Upper lobe of left lung (tissue), 6 donors: ENCODE measurements around the gene REEP6. TPM values are rescaled to one million over a fixed set of nuclear protein-coding genes. Genes with fewer than 3 reads are reported as not detected.
A peak's percentile ranks its signal among the peaks of the same experiment; 100 is the strongest.

Experiments
- ATAC-seq, 2 donors: fragments of 200-7000 bp; cut with Tn5 transposase; one replicate each; pipeline ENCODE4 v1.9.1; 2022; ENCODE audit warnings: mild to moderate bottlenecking in 2 of 2, moderate library complexity in 2 of 2; ENCODE audit not compliant: low FRiP score in 2 of 2
- DNase-seq, 2 donors: peaks; one replicate each; pipeline ENCODE4 v3.0.0-alpha.2; 2019 to 2020
- H3K27ac ChIP-seq, 4 donors: fragments of 200-600 bp; sonication (generic); one replicate each; pipeline ENCODE4 v1.5.1; 2016 to 2019
- H3K27me3 ChIP-seq, 4 donors: fragments of 200-600 bp; sonication (generic); one replicate each; pipeline ENCODE4 v1.5.1; 2017 to 2019
- H3K36me3 ChIP-seq, 4 donors: fragments of 200-600 bp; sonication (generic); one replicate each; pipeline ENCODE4 v1.5.1; 2016 to 2019
- H3K4me1 ChIP-seq, 4 donors: fragments of 200-600 bp; sonication (generic); one replicate each; pipeline ENCODE4 v1.5.1; 2018 to 2019
- H3K4me3 ChIP-seq, 4 donors: fragments of 200-600 bp; sonication (generic); one replicate each; pipeline ENCODE4 v1.5.1; 2017 to 2019; ENCODE audit warnings: mild to moderate bottlenecking in 2 of 4, moderate library complexity in 1 of 4
- H3K9me3 ChIP-seq, 4 donors: fragments of 200-600 bp; sonication (generic); one replicate each; pipeline ENCODE4 v1.5.1; 2018 to 2019
- CTCF ChIP-seq, 6 experiments: fragments of 450-650 bp in 4 of 6; fragments of 200-600 bp in 2 of 6; sonication (generic) in 2 of 6; IDR thresholded peaks; one replicate each; pipeline ENCODE4 v1.5.1; 2016 to 2019; ENCODE audit warnings: antibody characterized with exemption in 6 of 6
- EP300 ChIP-seq, 4 donors: sonication (generic); formaldehyde crosslinking; IDR thresholded peaks; one replicate each; pipeline ENCODE4 v1.5.1; 2017; ENCODE audit warnings: antibody characterized with exemption in 4 of 4, control low read depth in 2 of 4
- POLR2A ChIP-seq, 4 donors: fragments of 450-650 bp; IDR thresholded peaks; one replicate each; pipeline ENCODE4 v1.5.1; 2016 to 2017; ENCODE audit warnings: antibody characterized with exemption in 4 of 4, mild to moderate bottlenecking in 2 of 4
- POLR2AphosphoS5 ChIP-seq, 2 donors: sonication (generic); formaldehyde crosslinking; IDR thresholded peaks; one replicate each; pipeline ENCODE4 v1.5.1; 2017; ENCODE audit warnings: antibody characterized with exemption in 2 of 2
- WGBS, 2 donors: methylation state at CpG; one replicate each; pipeline ENCODE4 v1.1.5; 2017 to 2018; 5-methylcytosine and 5-hydroxymethylcytosine counted together
- total RNA-seq, 6 donors: library from RNA; depleted of rRNA in 4 of 6; stranded (reverse); fragments of >200 nt in 4 of 6; gene quantifications; one replicate each; pipeline versions ENCODE4 v1.1.0 to v1.2.1, GENCODE V29; 2016 to 2021
- donor health status: DM: no; HTN: no; CAD: no; lungs with moderate emphysema.
- donor health status: DM: no; HTN: yes; CAD: no; lungs with severe emphysema.

REEP6 gene
- total RNA-seq, 6 donors from 2014 or later = 2.0 to 7.8 (median 3.1) TPM

GRCh38 chr19:1522838-1523237, 31.9 kb downstream of the REEP6 start:
- DNase-seq = no peak
- TF ChIP-seq EP300 (IDR thresholded peaks at IDR 0.05) (no peak), POLR2AphosphoS5 (IDR thresholded peaks at IDR 0.05) (no peak), POLR2A (IDR thresholded peaks at IDR 0.05) (no peak), CTCF (IDR thresholded peaks at IDR 0.05) (no peak)

GRCh38 chr19:1523412-1524286, 32.7 kb downstream of the REEP6 start, which contains the start of gene PLK5:
PLK5 (plus strand) TSS chr19:1524077; CDS start chr19:1526997, 2,920 bp downstream.
- Histone ChIP-seq H3K4me1 (peaks cover 0 to 10% (median 3%) of the 10 kb centered on the region in 4 donors), H3K9me3 (no peaks in the 10 kb centered on the region), H3K27ac (no peak within 1 kb of the TSS), H3K36me3 (no peaks in the 10 kb centered on the region), H3K27me3 (peaks cover 0 to 37% (median 14%) of the 10 kb centered on the region in 4 donors), H3K4me3 (peak within 1 kb of the TSS in 2 of 4 donors; percentile 7 to 8)
- 29 to 100% methylated on average over 2 to 21 of the region's 92 CpGs for WGBS, 2 donors
- DNase-seq (no peak), ATAC-seq (no peak)
- no peak for TF ChIP-seq POLR2AphosphoS5 (IDR thresholded peaks at IDR 0.05)
- TF ChIP-seq EP300 (IDR thresholded peaks at IDR 0.05) = no peak
- no peak for TF ChIP-seq CTCF (IDR thresholded peaks at IDR 0.05)
- TF ChIP-seq POLR2A (IDR thresholded peaks at IDR 0.05) = no peak

More at GRCh38 chr19:1522838-1523237, 31.9 kb downstream of the REEP6 start:
- Histone ChIP-seq H3K4me3 (no peak overlapping the region), H3K27ac (no peak overlapping the region), H3K36me3 (no peaks in the 10 kb centered on the region), H3K27me3 (peaks cover 0 to 36% (median 14%) of the 10 kb centered on the region in 4 donors), H3K9me3 (no peaks in the 10 kb centered on the region), H3K4me1 (peaks cover 0 to 10% (median 3%) of the 10 kb centered on the region in 4 donors)
- WGBS, 2 donors = 67 to 74% methylated on average over 13 to 17 of the region's 18 CpGs
- ATAC-seq = no peak

- H3K36me3 ChIP-seq = no peaks in the 10 kb centered on the region
- H3K27me3 ChIP-seq = peaks cover 0 to 40% (median 14%) of the 10 kb centered on the region in 4 donors
- peak overlapping the region in 1 of 4 donors; percentile 7 for H3K4me3 ChIP-seq
- WGBS, 2 donors = 10 to 33% methylated on average over 15 to 30 of the region's 49 CpGs
- TF ChIP-seq POLR2A (IDR thresholded peaks at IDR 0.05) (no peak), POLR2AphosphoS5 (IDR thresholded peaks at IDR 0.05) (no peak), CTCF (IDR thresholded peaks at IDR 0.05) (no peak), EP300 (IDR thresholded peaks at IDR 0.05) (no peak)
- H3K27ac ChIP-seq = no peak overlapping the region
- ATAC-seq (no peak), DNase-seq (no peak)
- peaks cover 0 to 10% (median 3%) of the 10 kb centered on the region in 4 donors for H3K4me1 ChIP-seq
- H3K9me3 ChIP-seq = no peaks in the 10 kb centered on the region
Measured at GRCh38 chr19:1524287-1524971, 33.4 kb downstream of the REEP6 start.

GRCh38 chr19:1524972-1525325, 34.0 kb downstream of the REEP6 start:
- no peak for TF ChIP-seq EP300 (IDR thresholded peaks at IDR 0.05)
- WGBS, 2 donors = 63 to 65% methylated on average over 16 to 17 of the region's 17 CpGs
- Histone ChIP-seq H3K4me3 (no peak overlapping the region), H3K4me1 (peaks cover 0 to 10% (median 3%) of the 10 kb centered on the region in 4 donors), H3K9me3 (no peaks in the 10 kb centered on the region), H3K27me3 (peaks cover 0 to 40% (median 15%) of the 10 kb centered on the region in 4 donors), H3K36me3 (no peaks in the 10 kb centered on the region), H3K27ac (no peak overlapping the region)
- DNase-seq (no peak), ATAC-seq (no peak)

GRCh38 chr19:1525343-1525742, 34.4 kb downstream of the REEP6 start:
- no peak for TF ChIP-seq CTCF (IDR thresholded peaks at IDR 0.05)
- Histone ChIP-seq H3K4me3 (no peak overlapping the region), H3K27me3 (peaks cover 0 to 37% (median 15%) of the 10 kb centered on the region in 4 donors), H3K9me3 (no peaks in the 10 kb centered on the region), H3K4me1 (peaks cover 0 to 10% (median 3%) of the 10 kb centered on the region in 4 donors), H3K27ac (no peak overlapping the region), H3K36me3 (no peaks in the 10 kb centered on the region)
- 59 to 67% methylated on average over 17 to 28 of the region's 31 CpGs for WGBS, 2 donors
- ATAC-seq = no peak
- no peak for DNase-seq
